T47D (cell line): ENCODE data around the gene HARS1.
"Not testable (repeated sequence)": the region's sequence is repeated elsewhere in the genome, so short reads cannot be mapped to it uniquely, and the experiment has no call there.

Experiments used
- DNase-seq, 2 experiments: peaks; one replicate each; pipeline versions ENCODE4 v3.0.0 to v3.0.0-alpha.2; 2011 to 2012; ENCODE audit warnings: low read depth in 1 of 2, low spot score in 1 of 2
- JUND ChIP-seq: IDR thresholded peaks from 2 replicates; pipeline ENCODE4 v1.6.1; 2012; ENCODE audit warnings: low read depth
- in situ Hi-C: cut with HindIII; loops from 2 replicates; pipeline ENCODE4 v1.10.0; 2016; ENCODE audit warnings: low sequenced_read_pairs, low pct_unique_long_range_greater_than_20kb

HARS1 gene

GRCh38 chr5:140707812-140708211, 16.6 kb upstream of the HARS1 start:
- no peak for TF ChIP-seq JUND
- in situ Hi-C loops = no loop called here
- no peak for DNase-seq

GRCh38 chr5:140700177-140701144, 9.3 kb upstream of the HARS1 start, which contains the start of gene ZMAT2:
TSS of gene ZMAT2 (plus strand) at chr5:140700447. CDS start at chr5:140700461, 14 bp downstream.
- DNase-seq = peak; percentile 84 to 99
- in situ Hi-C loops = no loop called here

GRCh38 chr5:140696891-140697492, 5.8 kb upstream of the HARS1 start:
- no peak for DNase-seq
- TF ChIP-seq JUND = no peak
- in situ Hi-C loops = no loop called here

More at GRCh38 chr5:140700177-140701144, 9.3 kb upstream of the HARS1 start, which contains the start of gene ZMAT2:
- TF ChIP-seq JUND = no peak

- DNase-seq = no peak
- no peak for TF ChIP-seq JUND
- in situ Hi-C loops = no loop called here
Measured at GRCh38 chr5:140694276-140694675, 3.1 kb upstream of the HARS1 start.

GRCh38 chr5:140690376-140690932, 716 bp downstream of the HARS1 start:
- DNase-seq = no peak
- TF ChIP-seq JUND = no peak
- in situ Hi-C loops = no loop called here

GRCh38 chr5:140678993-140679392, 12.2 kb downstream of the HARS1 start:
- no peak for TF ChIP-seq JUND
- in situ Hi-C loops = no loop called here
- no peak for DNase-seq

- no peak for DNase-seq
- in situ Hi-C loops = no loop called here
- TF ChIP-seq JUND = no peak
Measured at GRCh38 chr5:140677947-140678346, 13.2 kb downstream of the HARS1 start.

GRCh38 chr5:140674629-140675028, 16.5 kb downstream of the HARS1 start:
- no peak for DNase-seq
- in situ Hi-C loops = no loop called here
- no peak for TF ChIP-seq JUND

GRCh38 chr5:140674211-140674610, 17.0 kb downstream of the HARS1 start:
- in situ Hi-C loops = no loop called here
- no peak for DNase-seq
- TF ChIP-seq JUND = no peak

GRCh38 chr5:140673187-140673976, 17.8 kb downstream of the HARS1 start, which contains the start of gene DND1:
TSS of gene DND1 (minus strand) at chr5:140673576. CDS start at chr5:140673542, 34 bp downstream.
- no peak for DNase-seq
- no peak for TF ChIP-seq JUND
- in situ Hi-C loops = no loop called here

GRCh38 chr5:140672455-140673186, 18.5 kb downstream of the HARS1 start:
- DNase-seq = no peak
- in situ Hi-C loops = no loop called here
- no peak for TF ChIP-seq JUND

GRCh38 chr5:140671472-140672125, 19.6 kb downstream of the HARS1 start:
- DNase-seq = no peak
- in situ Hi-C loops = no loop called here
- TF ChIP-seq JUND = no peak

- DNase-seq, in situ Hi-C loops: not testable (repeated sequence)
Measured at GRCh38 chr5:140671035-140671434, 20.1 kb downstream of the HARS1 start.
